GM13976 (cell line): ENCODE measurements around the gene SRSF10.

ENCODE experiments used
- DNase-seq: peaks from one replicate; pipeline ENCODE4 v3.0.0; 2012; ENCODE audit warnings: low spot score
- in situ Hi-C: fragments of 300-500 bp; cut with MboI; formaldehyde crosslinking; loops from one replicate; pipeline ENCODE4 v1.12.0; 2022; ENCODE audit warnings: low sequenced_read_pairs, mixed read lengths, inconsistent platforms; ENCODE audit not compliant: unreplicated experiment
- TF ChIP-seq, protein P1 (sequence below): IDR thresholded peaks from 2 replicates; pipeline ENCODE4 v1.5.1; 2012; ENCODE audit warnings: borderline replicate concordance, mild to moderate bottlenecking; ENCODE audit not compliant: insufficient read depth; ENCODE audit errors: extremely low read depth, missing control alignments, control extremely low read depth

Gene SRSF10

GRCh38 chr1:23979387-23979880 lies 693 bp downstream of the SRSF10 start:
- in situ Hi-C loops = no loop called here
- TF ChIP-seq, protein P1, sequence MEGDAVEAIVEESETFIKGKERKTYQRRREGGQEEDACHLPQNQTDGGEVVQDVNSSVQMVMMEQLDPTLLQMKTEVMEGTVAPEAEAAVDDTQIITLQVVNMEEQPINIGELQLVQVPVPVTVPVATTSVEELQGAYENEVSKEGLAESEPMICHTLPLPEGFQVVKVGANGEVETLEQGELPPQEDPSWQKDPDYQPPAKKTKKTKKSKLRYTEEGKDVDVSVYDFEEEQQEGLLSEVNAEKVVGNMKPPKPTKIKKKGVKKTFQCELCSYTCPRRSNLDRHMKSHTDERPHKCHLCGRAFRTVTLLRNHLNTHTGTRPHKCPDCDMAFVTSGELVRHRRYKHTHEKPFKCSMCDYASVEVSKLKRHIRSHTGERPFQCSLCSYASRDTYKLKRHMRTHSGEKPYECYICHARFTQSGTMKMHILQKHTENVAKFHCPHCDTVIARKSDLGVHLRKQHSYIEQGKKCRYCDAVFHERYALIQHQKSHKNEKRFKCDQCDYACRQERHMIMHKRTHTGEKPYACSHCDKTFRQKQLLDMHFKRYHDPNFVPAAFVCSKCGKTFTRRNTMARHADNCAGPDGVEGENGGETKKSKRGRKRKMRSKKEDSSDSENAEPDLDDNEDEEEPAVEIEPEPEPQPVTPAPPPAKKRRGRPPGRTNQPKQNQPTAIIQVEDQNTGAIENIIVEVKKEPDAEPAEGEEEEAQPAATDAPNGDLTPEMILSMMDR = no peak
- DNase-seq = no peak

GRCh38 chr1:23978805-23979204 lies 1.3 kb downstream of the SRSF10 start:
- DNase-seq = no peak
- in situ Hi-C loops = no loop called here
- TF ChIP-seq, protein P1 = no peak

DNA sequence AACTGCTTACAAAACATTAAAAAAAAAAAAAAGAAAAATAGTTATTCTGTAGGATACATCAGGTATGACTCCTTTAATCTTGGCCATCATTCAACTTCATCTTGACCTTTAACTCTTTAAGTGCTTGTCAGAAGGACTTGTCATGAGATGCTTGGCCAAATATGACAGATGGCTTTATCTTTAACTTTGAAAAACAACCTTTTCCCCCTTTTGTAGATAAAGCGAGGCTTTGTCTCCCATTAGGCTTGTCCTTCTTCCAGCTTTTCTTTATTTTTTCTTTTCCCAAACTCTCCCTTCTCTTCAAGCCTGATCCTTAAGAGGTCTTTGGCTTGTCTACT lies 2.3 kb downstream of the SRSF10 start:
- in situ Hi-C loops = no loop called here
- TF ChIP-seq, protein P1 = no peak
- DNase-seq = no peak

GRCh38 chr1:23977187-23977853 lies 2.8 kb downstream of the SRSF10 start:
- no peak for DNase-seq
- TF ChIP-seq, protein P1 = no peak
- in situ Hi-C loops = no loop called here

DNA sequence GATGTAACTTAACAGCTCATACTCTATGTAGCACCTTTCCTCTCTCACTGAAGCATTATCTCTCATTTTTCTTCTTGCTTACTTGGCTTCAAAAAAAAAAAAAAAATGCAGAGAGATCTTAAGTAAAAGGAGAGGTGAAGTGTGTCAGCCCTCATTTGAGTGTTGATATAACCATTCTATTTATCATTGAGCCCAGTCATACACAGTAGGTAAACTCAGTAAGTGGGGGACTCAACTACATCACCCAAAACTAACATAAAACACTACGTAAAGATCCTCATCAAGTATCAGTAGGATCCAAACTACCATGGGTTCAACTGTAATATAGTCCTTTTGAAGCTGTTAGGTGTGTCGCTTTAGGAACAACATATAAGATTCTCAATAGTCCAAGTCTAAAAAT lies 12.3 kb downstream of the SRSF10 start:
- in situ Hi-C loops = no loop called here
- no peak for DNase-seq
- TF ChIP-seq, protein P1 = no peak

DNA sequence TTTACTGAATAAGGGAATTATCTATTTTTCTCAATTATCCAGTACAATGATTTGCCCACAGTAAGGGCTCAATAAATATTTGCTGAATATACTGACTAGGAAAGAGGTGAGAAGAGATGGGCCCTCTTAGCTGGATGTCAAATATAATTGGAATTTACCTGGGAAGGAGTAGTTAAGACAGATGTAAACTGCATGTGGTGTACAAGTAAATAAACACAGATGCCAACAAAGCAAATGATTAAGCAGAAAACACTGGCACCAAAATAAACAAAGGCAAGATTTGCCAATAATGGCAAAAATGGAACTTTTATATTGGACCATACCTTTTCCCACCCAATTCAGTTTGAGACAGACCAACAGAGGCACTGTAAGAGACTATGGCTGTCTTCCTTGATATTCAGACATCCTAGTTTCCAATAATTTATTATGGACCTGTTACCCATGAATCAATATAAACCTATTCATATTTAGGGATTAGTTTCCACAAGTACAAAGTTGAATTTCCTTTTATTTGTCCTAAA lies 13.1 kb downstream of the SRSF10 start:
- DNase-seq = no peak
- TF ChIP-seq, protein P1 = no peak
- in situ Hi-C loops = no loop called here
